ENCODE measurements around the gene GGA1.
"Not testable (repeated sequence)": the region's sequence is repeated elsewhere in the genome, so short reads cannot be mapped to it uniquely, and the experiment has no call there.

Gene GGA1

GRCh38 chr22:37571258-37571991, 37.2 kb upstream of the GGA1 start:
- DNase-seq, result no peak

GRCh38 chr22:37571992-37572373, 36.7 kb upstream of the GGA1 start:
- no peak for DNase-seq

DNA sequence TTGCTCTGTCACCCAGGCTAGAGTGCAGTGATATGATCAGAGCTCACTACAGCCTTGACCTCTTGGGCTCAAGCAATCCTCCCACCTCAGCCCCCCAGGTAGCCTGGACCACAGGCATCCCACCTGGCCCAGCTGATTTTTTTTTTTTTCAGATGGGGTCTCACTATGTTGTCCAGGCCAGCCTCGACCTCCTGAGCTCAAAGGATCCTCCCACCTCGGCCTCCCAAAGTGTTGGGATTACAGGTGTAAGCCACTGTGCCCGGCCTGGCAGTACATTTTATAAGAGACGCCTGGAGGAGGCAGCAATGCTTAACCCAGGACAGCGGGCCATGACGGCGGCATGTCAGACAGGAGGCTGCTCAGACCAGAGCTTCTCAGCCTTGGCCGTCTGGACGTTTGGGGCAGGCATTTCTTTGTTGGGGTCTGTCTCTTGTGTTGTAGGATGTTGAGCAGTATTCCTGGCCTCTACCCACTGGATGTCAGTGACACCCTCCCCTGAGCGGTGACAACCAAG, 33.1 kb upstream of the GGA1 start:
- no peak for DNase-seq

DNA sequence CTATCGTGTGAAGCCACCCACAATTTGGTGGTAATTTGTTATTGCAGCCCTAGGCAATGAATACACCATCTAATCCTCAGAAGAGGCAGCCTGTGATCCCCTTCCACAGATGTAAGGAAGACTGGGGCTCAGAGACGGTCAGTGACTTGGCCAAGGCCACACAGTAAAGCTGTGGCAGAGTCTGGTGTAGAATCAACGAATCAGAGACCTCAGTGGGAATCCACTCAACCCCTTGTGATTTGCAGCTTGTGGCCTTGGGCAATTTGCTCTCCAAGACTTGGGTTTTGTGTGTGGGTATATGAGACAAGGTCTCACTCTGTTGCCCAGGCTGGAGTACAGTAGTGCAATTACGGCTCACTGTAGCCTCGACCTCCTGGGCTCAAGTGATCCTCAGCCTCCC, 30.6 kb upstream of the GGA1 start:
- no peak for DNase-seq

GRCh38 chr22:37581504-37581903, 27.1 kb upstream of the GGA1 start:
- no peak for DNase-seq

DNA sequence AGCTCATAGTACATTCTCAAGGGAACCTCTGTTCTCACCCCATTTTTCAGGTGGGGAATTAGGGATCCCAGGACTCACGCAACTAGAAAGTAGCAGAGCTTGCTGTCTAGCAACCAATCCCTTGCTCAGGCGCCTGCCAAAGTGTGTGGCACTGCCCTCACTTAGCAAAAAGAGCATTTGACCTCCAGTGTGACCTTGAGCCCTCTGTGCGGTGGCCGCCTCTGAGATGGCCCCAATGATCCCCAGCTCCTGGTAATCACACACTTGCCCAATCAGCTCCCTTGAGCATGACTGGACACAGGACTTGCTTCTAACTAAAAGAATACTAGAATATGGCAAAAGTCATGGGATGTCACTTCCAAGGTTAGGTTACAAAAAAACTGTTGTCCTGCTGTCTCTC, 26.1 kb upstream of the GGA1 start:
- no peak for DNase-seq

DNA sequence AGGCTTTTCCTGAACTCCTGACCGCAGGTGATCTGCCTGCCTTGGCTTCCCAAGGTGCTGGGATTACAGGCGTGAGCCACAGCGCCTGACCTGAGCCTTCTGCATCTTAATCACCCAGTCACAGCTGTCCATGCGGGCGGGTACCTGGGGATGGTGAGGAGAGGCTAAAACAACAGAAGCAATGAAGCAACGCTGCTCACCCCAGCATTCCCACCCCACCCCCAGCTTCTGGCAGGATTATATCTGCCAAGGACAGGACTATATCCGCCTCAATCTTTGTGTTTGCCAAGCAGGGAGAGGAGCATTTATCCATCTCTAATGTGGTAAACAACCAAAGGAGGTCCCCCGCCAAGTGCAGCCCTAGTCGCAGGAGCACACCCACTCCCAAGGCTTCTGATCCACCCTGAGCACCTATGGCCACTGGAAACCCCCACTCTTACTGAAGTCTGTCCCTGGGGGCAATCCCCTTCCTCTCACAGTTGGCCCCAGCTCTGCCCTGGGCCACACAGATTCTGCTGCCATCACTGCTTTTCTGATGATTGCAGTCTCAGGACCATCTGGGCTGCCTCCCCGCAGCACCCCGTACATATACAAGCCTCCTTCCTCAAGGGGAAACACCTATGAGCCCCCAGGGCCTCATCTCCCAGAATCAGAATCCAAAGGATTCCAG, 20.0 kb upstream of the GGA1 start:
- DNase-seq, result no peak

DNA sequence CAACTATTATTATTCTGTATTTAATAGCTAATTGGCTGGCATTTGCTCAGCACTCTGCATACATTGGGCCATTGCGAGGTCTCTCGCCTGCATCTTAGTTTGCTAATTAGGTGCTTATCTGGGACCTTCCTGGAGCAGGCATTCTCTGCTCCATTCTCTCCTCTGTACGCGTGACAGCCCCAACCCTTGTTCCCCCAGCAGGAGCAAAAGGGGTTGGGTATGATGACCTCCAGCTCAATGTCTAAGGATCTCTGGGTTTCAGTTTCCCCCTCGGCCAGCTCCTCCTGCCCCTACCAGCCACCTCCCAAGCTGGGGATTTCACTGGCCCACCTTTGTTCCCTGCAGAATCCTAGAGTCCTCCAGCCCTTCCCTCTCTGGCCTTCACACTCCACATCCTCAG, 19.0 kb upstream of the GGA1 start:
- DNase-seq, result no peak

DNA sequence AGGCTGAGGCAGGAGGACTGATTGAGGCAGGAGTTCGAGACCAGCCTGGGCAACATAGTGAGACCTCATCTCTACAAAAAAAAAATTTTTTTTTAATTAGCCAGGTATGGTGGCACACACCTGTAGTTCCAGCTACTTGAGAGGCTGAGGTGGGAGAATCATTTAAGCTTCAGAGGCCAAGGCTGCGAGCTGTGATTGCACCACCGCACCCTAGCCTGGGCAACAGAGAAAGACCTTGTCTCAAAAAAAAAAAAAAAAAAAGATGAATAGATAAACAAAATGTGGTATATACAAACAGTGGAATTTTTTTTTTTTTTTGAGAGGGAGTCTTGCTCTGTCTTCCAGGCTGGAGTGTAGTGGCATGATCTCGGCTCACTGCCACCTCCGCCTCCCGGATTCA, 17.6 kb upstream of the GGA1 start:
- not testable (repeated sequence) for DNase-seq

DNA sequence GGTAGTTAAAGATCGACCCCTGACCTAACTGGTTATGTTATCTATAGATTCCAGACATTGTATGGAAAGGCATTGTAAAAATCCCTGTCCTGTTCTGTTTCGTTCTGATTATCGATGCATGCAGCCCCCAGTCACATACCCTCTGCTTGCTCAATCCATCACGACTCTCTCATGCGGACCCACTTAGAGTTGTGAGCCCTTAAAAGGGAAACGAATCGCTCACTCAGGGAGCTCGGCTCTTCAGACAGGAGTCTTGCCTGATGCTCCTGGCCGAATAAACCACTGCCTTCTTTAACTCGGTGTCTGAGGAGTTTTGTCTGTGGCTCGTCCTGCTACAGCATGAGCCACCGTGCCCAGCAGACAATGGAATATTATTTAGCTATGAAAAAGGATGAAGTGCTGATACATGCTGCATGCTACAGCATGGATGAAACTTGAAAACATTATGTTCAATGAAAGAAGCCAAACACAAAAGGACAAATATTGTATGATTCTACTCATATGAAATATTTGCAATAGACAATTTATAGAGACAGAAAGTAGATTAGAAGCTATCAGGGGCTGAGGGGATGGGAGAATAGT, 16.7 kb upstream of the GGA1 start:
- no peak for DNase-seq

GRCh38 chr22:37594237-37594636, 14.4 kb upstream of the GGA1 start:
- DNase-seq, result no peak

- no peak for DNase-seq
These were observed 9.5 kb upstream of the GGA1 start for GRCh38 chr22:37599153-37599552.

DNA sequence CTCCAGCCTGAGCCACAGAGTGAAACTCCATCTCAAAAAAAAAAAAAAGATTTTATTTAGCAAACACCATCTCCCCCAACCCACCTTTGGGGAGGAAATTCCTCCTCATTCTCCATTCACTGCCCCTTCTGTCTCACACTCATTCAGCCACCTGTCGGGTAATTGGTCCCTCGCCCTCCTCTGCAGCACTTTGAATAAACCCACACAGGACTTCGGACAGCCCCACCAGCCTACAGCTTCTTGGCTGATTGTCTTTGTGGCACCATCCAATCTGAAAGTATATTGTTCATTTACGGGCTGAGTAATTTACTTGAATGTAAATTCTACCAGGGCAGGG, 7.5 kb upstream of the GGA1 start:
- DNase-seq, result no peak

GRCh38 chr22:37601540-37602442, 6.8 kb upstream of the GGA1 start:
- DNase-seq, result no peak

GRCh38 chr22:37602546-37603277, 5.9 kb upstream of the GGA1 start:
- DNase-seq, result not testable (repeated sequence)

DNA sequence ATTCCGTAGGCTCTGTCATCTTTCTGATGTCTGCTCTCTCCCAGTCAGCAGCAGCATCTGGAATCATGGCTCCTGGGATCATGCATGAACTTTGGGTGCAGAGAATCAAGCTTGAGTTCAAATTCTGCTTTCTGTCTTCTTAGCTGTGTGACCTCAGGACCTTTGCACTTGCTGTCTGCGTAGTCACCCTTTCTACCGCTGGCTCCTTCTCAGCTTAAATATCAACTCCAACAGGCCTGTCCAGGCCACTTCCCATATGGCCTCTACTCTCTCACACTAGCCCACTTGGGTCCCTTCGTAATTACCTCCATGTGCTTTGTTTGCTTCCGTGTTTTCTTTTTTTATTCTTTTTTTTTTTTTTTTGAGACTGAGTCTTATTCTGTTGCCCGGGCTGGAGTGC, 4.6 kb upstream of the GGA1 start:
- no peak for DNase-seq

DNA sequence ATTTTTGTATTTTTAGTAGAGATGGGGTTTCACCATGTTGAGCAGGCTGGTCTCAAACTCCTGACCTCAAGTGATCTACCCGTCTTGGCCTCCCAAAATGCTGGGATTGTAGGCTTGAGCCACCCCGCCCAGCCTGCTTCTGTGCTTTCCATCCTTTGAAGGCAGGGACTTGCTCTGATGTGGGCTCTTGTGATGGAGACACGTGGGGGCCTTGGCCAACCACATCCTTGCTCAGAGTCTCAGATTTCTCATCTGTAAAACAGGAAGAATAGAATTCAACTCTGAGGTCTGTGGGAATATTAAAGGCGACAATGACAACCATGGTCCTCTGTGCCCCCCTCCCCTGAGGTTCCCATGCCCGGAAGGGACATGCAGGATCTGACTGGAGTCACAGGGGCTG, 3.8 kb upstream of the GGA1 start:
- DNase-seq, result peak; percentile 51 to 73

- DNase-seq, result peak; percentile 89 to 90
These were observed 1.4 kb upstream of the GGA1 start for GRCh38 chr22:37607010-37607934.

DNA sequence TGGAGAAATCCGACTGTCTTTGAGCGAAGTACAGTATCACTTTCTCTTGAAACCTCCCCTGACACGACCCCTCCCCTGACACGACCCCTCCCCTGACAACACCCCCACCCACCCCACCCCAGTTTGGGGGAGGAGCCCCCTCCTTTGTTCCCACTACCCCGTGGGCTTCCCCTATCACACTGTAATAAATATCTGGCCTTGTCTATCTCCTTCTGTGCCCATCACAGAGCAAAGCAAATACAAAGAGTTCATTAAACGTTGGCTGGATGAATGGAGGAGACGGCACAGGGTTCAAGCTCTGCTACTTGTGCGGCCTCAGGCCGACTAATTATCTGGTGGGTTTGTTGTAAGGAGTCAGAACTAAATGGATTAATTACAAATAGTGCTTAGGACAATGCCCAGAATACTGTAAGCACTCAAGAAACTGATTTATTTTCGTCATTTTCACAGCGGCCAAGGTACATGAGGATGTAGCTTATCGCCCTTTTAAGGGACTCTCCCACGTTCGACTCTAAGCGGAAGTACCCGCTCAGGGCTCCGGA, 628 bp upstream of the GGA1 start:
- no peak for DNase-seq

DNA sequence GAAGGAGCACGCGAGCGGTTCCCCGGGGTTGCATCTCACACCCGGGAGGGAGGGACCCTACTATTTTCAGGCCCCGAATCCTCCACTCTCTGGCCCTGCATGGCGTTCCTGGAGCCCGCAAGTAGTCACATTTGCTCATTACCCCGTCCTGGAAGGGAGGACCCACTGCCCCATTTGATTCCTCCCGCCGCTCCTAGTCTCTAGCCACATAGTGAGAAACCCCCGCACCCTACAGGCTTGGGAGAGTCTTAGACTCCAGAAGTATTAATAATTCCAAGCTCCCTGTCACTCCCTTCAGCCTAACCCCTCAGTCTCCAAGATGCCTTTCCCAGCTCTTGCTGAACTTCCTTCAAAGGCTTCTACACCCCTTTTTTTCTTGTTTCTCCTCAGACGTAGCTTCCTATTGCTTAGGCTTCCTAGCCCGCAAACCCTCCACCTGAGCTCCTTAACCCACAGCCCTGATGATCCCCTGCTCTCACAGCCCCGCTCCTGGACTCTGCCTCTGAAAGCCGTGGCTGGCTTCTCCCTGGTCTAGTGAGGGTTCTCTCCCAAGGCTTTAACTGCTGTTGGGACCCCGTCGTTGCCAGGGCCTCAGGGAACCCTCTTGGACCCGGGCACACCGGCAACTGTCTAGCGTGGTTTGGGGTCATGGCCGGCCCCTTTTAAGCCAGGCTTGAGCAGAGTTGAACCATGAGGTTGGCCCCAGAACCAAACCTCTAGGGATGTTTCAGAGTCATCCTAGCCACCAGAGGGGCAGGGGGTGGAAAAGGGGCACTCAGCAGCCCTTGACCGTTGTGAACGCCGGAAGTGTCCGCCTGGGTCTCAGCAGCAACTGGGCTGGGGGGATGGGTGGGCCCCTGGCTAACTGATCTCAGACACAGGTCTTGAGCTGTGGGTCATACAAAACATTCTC, 862 bp downstream of the GGA1 start:
- no peak for DNase-seq
